Ammon's horn (tissue), 1 donor: ENCODE data around the gene NR2F1.
"Not testable (repeated sequence)": the region's sequence is repeated elsewhere in the genome, so short reads cannot be mapped to it uniquely, and the experiment has no call there.

Experiments
- DNase-seq: peaks from one replicate; pipeline ENCODE4 v3.0.0-alpha.2; 2016; ENCODE audit warnings: low spot score

Gene NR2F1

DNA sequence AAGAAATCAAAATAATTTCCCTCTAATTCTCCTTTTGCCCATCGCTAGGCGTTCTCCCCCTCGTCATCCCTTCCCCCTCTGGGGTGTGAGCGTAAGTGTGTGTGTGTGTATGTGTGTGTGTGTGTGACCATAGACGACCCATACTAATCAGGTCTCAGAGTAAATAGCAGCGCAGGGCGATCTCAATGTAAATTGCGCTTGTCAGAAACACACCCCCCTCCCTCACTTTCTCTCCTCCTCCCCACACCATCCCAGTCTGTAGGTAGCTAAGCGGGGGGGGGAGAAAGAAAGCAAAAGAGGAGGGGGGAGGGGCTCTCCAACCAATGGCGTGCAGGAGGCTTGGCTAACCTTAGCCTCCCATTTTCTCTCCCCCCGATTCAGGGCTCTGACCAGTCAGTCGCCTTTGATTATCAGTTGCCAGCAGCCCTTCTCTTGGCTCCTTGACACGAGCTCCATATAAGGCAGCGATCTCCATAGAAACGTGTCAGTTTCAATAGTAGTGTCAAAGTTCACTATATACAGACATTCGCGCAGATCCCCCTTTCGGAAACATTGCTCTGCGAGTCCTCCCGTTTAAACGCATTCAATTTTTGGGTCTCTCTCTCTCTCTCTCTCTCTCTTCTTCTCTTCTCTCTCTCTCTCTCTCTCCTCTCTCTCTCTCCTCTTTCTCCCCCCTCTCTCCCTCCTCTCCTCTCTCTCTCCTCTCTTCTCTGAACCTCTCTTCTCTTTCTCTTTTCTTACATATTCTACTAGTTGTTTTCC lies at the start of gene NR2F1:
TSS of gene NR2F1 (plus strand) at position 546 of the 762 bp plus-strand sequence. CDS start 1,802 bp downstream, outside the sequence.
- DNase-seq: peak; percentile 86

DNA sequence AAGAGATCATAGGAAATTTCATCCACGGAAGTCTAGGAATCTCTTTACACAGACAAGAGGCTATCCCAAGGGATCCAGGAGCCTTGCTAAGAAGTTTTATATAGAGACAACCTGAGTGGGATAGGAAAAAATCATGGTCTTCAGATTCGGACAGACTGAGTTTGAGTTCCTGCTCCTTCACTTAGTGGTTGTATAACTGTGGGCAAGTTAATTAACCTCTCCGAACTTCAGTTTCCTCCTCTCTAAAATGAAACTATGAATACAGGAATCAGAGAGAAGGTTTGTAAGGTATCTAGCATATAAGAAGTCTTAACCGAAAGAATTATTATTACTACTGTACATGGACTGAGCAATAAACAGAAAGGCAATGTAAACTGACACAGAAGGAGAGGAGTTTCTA lies 37.1 kb upstream of the NR2F1 start:
- DNase-seq: no peak

DNA sequence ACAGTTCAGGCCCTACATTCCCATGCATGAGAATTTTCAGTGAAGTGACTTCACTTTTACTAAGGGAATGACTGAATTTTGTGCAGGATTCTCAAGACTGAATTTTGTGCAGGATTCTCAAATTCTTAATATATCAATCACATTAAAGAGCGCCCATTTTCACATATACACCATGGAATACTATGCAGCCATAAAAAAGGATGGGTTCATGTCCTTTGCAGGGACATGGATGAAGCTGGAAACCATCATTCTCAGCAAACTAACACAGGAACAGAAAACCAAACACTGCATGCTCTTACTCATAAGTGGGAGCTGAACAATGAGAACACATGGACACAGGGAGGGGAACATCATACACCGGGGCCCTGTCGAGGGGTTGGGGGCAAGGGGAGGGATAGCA lies 33.4 kb upstream of the NR2F1 start:
- DNase-seq: not testable (repeated sequence)

- no peak for DNase-seq
These were observed 25.9 kb upstream of the NR2F1 start for GRCh38 chr5:93557021-93557604.

- DNase-seq: no peak
These were observed 16.9 kb upstream of the NR2F1 start for GRCh38 chr5:93566091-93566490.

DNA sequence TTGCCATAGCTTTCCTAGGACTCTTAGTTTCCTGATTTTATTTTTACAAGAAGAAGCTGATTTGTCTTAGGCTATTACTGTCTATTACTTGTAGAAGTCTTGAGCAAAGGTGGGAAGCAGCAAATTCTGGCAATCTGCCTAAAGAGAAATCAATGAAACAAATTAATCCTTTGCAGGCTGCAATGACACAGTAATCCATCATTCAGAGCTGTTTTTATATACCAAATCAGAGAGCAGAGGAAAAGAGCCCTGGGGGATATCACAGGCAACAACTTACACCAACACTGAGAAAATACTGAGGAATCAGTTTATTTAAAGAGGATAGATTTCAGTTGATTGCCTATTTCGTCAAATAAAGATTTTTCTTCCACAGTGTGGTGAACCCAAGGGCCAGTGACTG lies 15.6 kb upstream of the NR2F1 start:
- DNase-seq: no peak

- DNase-seq: no peak
These were observed 13.5 kb upstream of the NR2F1 start for GRCh38 chr5:93569300-93570160.

GRCh38 chr5:93570294-93571113 lies 12.5 kb upstream of the NR2F1 start:
- no peak for DNase-seq

DNA sequence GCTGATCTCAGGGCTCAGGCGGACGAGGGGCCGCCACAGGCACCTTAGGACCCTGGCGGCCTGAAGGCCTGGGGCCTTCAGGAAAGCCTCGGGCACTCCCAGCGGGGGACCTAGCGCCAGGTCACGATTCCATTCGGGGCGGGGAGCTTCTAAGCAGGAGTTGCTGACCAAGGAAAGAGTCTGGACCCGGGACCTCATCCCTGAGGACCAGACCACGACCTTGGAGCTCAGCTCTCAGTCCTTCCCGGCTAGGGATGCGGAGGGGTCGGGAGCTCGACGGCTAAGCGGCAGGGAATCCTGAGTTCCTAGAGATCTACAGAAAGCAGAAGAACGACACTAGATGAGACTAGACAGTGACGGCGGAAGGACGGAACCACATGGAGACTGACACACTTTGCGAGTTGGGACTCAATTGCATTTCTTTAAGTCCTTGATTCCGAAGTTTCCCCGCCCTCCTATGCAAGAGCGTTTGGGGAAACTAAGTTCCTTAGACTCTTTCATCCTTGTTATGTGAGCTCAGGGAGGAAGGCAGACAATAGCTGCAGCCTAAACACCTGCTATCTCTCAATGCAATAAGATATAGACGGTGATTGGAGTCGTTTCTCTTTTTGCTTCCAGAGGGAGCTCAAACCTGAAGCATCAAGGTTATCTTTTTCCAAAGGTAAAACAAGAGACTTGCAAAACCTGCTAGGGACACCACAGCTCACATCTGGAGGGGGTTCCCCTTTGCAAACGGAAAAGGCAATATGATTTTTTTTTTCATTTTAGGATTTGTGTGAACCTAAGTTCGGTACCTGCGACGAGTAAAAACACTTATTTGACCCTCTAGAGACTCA lies 11.7 kb upstream of the NR2F1 start:
- no peak for DNase-seq

DNA sequence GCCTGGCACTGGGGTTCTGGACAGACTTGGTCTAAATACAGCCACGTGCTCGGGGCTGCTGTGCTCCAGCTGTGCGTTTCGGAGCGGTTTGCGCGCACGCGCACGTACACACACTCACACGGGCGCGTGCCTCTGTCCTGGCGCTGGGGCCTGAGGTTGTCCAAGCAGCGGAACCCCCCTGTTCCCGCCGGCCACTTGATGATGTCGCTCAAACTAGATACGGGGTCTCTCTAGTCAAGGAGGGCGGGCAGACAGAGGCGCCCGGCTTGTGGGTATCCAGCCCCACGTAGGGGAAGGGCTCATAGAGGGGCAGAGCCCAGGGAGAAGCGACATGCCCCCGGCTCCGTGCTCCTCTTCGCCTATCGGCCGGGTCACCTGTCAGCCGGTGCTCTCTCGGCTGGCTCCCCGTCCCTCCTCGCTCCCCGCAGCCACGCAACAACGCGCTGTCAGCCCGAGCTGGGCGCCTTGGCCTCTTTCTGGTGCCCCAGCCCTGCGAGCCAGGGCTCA lies 10.9 kb upstream of the NR2F1 start:
- DNase-seq: no peak

DNA sequence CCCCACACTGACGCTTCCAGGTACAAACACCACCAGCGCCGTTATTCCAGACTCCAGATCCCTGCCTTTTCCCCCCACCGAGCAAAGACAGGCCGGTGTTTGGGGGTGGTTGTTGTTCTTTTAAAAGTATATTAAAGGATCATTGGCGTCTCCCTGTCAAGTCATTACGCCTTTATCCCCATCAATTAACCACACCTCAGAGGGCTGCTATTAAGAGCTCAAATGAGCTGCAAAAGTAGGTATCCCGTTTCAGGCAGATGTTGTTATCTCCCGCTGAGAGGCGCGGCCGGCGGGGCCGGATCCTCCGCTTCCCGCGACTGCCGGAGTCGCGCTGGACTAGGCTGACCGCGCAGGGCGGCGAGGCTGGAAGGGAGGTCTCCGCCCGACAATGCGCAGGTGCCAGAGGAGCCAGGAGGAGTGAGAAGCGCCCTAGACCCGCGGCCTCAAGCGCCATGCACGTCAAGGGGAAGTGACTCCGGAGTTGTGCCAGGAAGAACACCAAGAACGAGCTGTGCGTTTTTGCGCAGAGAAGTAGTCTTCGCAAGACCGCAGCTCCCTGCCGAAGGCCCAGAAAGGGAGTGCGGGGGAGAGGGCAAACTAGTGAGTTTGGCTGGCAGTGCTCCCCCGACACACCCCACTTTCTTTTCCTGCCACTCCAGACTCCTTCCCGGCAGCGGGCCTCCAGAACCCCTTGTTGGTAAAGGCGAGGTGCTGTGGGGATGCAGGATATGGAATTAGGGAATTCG lies 10.2 kb upstream of the NR2F1 start:
- DNase-seq: no peak

DNA sequence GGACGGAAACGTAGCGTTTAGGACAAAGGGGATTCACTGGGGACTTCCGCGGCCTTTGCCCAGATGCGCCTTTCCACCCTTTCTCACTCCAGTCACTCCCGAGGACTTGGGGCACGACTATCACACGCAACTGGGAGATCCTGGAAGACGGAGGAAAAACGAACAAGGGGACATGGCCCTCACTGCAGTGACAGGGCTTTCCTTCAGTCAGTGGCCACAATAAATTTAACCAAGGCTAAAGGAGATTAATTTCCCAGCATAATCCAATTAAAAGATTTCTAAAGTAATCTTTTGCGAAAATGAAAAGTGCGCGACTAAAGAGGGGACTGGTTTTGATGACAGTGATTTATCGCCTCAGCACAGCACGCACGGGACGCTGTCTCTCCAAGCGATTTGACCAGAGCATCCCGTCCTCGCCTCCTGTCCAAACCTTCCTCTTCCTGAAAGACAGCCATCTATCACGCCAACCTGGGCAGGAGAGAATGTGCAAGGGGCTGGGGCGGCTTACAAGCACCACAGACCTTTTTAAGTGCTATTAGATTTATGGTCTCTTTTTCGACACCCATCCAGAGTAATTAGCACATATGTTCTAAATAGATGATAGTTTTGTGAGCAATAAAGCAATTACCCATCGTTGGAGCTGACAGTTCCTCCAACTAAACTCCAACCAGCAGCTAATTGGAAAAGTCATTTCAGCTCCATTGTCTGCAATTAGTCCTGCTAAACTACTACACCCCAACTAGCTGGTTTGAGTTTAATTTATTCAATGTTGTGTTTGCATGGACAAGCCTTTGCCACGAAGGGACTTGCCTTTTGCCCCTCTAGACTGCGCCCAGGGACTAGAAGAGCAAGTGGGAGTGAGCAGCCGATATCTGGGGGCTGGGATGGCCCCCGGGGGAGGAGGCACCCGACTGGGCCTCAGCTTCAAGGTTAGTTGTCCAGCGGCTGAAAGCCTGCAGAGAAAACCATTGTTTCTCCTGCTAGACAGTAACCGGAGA lies 9.4 kb upstream of the NR2F1 start:
- no peak for DNase-seq

GRCh38 chr5:93574491-93575305 lies 8.3 kb upstream of the NR2F1 start:
- no peak for DNase-seq

- no peak for DNase-seq
These were observed 7.3 kb upstream of the NR2F1 start for GRCh38 chr5:93575461-93576414.

DNA sequence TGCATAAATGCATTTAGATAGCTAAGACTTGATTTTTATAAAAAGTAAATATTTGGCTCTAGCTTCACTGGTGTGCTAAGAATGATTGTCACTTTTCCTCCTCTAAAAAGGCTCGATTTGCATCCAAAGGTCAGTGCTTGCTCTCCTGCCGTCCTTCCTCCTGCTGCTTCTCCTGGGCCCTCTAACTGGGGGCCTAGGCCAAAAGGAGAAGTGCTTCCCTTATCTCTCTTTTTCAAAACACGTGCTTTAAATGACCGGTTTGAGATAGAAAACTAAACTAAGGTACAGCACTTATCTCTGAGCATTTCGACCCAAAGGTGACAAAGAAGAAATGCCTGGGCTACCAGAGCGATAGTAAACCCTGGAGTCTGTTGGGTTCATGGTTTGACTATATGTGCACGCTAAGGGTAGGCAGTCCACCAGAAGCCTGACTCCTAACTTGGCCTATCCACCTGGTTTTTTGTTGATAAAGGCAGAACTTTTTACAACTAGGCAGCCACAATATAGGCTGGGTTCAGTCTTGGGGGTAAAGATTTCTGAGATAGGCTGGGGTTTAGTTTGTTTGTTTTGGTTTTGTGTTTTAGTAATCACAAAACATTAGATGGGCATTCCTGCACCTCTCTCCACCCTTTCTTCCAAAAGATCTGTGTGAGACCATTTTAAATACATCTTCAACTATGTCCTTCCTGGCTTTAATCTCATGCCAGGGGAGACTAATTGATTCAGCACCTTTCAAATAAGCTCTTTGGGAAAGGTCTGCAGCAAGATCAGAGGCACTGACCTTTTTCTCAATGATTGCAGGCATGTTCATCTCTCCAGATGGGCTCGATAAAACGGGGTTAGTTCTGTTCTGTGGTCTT lies 5.8 kb upstream of the NR2F1 start:
- no peak for DNase-seq
